DMS153 (cell line): ENCODE results near the gene PAX3.

Experiments used
- DNase-seq: peaks from one replicate; lab custom pipeline; 2025; lab: John Stamatoyannopoulos, UW

Gene PAX3

DNA sequence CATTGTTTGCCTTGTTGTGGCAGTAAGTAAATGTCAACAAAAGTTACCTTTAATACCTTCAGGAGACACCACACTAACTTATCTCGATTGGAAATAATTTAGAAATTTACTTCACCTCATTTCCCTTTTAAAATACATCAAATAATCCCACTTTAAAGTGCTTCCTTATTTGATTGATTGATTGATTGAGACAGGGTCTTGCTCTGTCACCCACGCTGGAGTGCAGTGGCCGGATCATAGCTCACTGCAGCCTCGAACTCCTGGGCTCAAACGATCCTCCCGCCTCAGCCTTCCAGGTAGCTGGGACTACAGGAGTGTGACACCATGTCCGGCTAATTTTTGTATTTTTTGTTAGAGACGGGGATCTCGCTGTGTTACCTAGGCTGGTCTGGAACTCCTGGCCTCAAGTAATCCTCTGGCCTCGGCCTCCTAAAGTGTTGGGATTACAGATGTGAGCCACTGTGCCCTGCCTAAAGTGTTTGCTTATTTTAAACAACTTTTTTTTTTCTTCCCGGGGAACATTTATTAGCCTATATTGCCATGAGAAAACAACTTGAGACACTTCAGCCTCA lies 12.0 kb upstream of the PAX3 start:
- no peak for DNase-seq

DNA sequence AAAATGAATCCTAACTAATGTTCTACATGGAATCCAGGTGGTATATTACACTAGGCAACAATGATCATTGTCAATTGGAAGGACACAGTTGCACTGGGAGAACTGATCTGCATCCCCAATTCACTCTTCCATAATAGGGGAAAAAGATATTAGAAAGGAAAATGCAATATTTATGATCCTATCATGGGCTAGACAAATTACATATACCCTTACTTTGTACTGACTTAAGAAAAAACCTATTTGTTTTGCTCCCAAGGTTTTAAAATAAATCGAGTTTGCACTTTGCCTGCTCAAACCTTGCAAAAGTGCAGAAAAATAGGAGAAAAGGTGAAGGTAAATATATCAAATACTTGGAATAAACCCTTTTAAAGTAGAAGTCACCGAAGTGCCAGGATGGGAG lies 11.0 kb upstream of the PAX3 start:
- no peak for DNase-seq

DNA sequence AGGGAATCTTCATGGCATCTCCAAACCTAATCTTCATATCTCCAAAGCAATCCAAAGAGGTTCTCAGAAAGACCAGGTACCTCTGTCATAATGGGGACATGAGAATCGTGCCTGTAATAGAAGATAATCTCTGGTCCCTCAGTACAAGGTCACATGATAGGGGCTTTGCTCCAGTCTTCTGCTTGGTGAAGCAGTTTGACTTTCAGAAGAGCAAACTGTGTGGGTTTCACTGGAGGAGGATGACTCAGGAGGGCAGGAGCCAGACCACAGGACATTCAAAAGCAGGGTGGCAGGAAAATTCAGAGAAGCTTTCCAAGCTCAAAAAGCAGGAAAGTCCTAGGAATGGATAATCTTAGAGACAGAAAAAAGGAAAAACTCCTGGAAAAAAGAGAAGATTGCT lies 10.6 kb upstream of the PAX3 start:
- DNase-seq, result no peak

DNA sequence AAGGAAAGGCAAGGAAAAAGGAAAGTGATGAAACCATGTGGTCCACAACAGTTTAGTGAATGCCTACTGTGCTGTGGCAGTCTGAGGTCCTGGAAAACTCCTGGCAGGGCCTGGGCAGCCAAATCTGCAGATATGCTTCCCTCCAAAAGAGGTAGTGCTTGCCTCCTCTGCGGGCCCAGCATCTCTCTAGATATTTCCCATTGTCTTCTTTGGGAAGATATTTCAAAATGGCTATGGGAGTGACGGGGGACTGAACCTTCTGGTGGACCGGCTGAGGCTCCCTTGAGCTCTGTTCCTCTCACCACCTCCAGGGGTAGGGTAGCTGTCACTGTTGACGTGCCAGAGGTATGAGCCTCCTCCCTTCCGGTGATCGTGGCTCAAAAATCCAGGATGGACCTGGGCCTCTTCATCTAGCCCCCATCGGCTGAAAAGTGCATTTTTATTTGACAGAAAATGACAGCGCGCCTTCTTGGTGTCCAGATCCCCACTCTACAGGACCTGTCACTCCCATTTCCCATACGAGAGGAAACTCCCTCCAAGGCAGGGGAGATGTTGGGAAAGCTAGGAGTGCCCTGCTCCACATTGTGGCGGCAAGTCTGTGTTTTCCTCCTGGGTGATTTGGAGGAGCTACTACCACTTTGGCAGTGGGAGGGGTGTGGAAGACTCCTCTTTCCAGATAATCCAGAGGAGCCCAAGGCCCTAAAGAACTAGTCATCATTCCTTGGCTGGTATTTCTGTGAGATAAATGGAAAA lies 9.4 kb upstream of the PAX3 start:
- no peak for DNase-seq

DNA sequence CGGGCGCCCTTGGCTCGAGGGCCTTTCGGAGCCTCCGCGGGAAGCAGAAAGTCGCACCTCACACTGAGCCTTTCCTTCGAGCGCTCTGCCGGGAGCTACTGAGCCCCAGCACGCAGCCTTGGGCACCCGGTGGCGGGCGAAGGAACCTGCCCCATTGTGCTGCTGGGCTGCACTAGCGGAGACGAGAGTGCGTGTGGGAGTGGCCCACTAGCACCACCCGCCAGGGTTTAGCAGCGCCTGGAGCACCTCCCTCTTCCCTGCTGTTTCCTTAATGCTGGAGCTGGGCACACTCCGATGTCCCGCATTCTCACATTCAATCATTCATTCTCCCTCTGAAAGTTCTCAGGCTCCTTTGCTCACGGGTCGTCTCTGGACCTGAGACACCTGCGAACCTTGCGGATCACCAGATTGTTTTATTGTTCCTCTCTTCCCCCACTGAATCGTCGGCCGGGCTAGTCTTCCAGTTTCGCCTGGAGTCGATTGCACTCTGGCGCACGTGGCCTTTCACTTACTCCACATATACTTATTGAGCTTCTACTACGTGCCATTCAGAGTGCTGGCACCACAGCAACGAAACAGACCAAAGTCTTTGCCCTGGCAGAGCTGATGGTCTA lies 8.5 kb upstream of the PAX3 start:
- DNase-seq, result peak; percentile 24

DNA sequence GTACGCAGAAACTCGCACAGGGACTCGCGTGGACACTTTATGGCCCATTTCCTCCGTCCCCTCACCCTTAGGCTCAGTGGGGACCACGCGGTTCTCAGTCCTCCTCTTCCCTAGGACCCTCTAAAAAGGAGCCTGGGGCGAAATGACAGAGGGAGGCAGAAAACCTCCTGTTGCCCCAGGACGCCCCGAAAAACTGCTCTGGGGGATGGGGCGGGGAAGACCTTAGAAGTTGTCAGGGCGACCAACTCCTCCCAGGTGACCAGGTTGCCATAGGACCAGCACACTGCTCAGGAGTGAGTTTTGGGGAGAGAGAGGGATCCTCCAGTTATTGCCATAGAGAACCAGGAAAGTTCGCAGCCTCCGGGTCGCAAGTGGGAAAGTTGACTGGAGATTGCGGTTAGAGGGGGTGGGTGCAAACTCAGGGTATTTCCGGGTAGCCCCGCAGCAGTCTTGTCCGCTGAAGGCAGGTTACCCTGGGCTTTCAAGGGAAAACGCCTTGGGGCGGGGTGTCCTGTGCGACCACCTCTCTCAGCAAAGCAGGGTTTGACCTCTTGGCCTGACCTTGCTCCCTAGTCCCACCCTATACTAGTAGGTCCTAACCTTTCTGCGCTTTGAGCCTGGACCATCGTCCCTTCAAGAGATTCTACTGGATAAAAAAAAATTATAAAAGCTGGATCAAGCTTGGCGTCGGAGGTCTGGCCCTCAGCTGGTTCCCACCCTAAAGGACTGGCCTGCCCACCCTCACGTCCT lies 7.8 kb upstream of the PAX3 start:
- DNase-seq, result no peak

DNA sequence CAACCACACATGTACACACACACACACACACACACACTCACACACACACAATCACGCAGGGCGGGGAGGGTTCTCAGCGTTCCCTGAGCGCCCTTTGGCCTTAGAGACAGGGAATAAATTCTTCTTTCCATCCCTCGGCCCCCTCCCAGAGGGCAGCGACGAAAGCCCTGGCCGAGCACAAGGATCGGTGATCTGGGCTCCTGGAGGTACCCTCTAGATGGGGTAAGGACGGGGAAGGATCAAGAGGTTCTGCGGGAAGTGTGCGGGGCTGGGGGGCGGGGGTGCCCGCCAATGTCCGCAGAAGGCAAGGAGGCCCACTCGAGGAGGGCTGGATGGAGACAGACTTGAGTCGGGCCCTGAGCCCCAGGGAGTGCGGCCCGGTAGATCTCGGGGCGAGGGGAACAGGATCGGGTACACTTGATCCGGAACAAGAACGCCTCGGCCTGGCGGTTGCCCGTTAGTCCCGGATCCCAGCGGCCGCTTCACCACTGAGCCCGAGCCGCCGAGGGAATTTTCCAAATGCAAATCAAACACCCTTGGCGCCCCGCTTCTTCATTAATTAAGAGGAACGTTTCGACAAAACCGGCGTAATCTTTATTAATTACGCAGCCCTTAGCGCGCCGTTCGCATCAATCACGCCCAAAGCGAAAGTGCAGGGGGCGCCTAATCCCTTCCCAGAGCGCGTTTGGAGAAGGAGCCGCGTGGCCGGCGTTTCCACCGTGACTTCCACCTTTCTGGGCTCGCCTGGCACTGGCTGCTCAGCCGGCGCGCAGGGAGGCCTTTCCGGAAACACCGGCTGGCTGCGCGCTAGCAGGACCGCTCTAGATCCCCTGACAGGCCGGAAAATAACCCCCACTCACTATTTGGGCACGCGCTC lies 7.0 kb upstream of the PAX3 start:
- DNase-seq, result no peak

DNA sequence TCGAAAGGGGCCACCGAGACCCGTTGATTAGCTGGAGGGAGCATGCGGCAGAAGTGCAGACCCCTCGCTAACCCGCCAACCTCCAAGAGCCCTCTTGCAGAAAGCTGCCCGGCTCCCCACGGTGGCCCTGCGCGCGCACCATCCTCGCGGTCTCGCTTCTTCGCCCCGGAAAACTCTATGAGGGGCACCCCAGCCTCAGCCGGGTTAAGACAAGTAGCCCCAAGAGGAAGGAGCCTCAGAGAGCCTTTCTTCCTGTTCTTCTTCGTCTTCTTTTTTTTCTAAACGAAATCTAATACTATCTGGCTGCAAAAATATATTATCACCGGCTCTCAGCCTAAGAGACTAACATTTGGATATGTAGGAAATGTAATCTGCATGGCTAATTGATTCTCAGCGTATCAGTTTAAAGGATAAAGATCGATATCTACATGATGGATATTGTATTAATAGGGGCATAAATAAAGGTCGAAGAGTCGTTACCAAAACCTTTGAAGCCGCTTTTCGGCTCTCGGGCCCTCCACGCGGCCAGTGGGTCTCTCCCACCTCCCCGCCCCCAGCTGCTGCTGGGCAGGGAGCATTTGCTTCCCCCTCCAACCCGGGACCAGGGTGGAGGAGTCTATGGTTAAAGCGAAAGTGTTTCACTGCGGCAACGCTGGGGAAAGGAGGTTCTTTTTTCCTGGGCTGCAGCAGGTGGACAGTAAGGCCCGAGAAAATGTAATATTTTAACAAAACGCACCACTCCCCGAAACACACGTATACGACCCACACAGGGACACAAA lies 6.1 kb upstream of the PAX3 start:
- DNase-seq, result no peak

DNA sequence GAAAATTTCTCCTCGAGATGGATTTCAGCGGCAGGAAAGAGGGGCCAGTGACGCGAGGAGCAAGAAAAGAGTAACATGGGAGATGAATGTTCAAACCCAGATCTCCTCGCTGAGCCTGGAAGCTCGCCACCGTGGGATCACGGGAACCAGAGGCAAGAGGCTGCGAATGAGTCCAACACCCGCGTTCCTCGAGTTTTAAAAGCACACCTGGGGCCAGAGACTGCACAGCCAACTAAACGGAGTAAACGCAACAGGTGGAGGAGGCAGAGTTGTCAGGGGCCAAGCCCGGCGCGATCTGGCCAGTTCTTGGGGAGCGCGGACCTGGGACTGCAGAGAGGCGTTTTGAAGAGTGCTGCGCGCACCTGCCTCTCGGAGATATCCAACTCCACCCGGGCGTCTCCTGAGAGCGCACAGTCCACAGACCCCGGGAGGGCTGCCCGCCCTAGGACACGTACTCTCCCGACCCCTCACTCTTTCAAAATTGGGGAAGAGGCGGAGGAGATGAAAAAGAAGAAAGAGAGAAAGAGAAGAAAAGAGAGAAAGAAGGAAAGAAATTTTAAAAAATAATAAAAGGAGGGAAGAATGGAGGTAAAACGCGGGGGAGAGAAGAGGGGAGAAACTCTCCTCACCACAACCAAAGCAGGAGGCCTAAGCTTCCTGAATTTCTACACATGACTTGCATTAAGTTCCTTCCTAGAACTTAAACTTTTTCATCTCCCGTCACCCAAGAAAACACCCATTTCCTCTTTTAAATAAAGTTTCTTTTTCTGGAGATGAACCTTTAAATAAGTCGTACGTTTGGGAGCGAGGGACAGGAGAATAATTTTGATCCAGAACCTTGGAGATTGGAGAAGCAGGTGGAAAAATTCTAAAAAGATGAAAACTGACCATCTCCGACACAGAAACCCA lies 5.3 kb upstream of the PAX3 start:
- DNase-seq, result no peak

DNA sequence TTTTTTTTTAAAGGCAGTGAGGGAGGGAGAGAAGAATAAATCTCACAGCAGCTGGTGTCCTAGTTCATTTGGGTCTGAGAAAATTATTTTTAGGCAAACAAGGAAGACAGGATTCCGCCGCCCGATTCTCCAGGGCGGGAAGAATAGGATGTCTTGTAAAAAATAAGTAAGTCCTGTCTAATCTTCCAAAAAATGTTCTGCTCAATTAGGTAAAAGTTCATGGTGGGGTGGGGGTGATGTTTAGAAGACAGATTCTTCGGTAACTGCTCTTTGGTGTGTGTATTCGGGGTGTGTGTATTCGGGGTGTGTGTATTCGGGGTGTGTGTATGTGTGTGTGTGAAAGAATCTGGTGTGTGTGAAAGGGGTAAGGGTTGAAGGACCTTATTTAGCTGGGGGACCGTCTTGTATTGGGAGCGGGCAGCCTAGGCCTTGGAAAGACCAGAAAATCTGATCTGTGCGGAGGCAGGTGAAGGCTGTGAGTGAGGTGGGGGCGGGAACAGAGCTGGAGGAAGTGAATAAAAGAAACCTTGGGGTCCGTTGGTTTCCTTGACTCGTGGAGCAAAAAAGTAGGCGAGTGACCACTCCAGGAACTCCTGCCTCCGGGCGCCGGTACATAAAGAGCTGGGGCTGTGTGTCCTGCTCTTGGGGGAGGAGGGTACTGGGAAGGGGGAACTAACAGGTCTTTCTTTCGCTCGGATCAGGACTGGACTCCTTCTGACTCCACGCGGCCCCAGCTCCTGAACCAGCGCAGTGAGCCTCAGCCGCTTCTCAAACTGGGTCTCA lies 4.4 kb upstream of the PAX3 start:
- DNase-seq, result no peak

DNA sequence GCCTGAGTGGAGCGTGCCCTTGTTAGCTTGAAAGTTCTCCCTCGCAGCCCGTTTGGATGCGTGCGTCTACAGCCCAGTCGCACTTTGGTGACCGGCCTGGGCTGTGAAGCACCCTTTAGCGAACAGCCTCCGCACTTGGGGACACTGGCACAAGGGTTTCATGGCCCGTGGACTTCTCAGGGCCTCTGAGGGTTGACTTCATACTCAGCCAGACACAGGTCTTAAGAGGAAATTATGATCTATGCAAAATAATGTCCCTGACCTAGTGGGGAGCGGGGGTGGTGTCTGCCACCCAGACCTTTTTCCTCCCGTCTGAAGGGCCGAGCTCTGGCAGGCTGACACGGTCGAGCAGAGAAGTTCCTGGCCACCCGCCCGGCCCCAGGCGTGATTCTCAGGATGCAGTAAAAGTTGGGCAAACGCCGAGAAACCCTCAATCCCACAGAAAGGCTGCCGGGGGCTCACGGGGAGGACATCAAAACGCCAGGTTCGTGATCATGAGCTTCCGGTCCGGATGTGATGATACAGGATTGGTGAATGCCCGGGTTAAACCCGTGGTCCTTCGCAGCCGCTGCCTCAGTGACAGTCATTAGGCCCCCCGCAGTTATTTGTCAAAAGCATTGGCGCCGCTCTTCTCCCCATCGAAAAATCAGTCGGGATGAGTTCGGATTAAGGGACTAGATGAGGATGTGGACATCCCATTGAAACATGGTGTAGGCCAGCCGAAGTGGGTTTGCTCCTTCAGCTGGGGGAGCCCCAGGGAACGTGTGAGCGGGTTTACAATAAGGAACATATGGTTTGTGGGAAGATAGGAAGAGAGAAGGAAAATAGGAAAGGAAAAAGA lies 3.6 kb upstream of the PAX3 start:
- no peak for DNase-seq

DNA sequence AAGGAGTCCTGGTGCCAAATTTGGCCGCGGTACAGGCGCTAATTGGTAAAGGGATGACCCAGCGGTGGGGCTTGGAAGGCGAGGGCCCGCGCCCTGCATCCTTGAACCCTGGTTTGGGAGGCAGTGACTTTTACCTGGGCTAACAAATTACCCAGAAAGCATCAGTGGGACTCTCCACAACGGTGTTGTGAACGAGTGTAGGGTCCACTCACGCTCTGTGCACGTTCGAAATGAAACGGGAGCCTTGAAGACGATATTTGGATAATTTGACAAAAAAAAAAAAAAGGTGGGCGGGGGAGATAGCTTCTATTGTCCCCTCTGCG lies 3.0 kb upstream of the PAX3 start:
- DNase-seq, result no peak

DNA sequence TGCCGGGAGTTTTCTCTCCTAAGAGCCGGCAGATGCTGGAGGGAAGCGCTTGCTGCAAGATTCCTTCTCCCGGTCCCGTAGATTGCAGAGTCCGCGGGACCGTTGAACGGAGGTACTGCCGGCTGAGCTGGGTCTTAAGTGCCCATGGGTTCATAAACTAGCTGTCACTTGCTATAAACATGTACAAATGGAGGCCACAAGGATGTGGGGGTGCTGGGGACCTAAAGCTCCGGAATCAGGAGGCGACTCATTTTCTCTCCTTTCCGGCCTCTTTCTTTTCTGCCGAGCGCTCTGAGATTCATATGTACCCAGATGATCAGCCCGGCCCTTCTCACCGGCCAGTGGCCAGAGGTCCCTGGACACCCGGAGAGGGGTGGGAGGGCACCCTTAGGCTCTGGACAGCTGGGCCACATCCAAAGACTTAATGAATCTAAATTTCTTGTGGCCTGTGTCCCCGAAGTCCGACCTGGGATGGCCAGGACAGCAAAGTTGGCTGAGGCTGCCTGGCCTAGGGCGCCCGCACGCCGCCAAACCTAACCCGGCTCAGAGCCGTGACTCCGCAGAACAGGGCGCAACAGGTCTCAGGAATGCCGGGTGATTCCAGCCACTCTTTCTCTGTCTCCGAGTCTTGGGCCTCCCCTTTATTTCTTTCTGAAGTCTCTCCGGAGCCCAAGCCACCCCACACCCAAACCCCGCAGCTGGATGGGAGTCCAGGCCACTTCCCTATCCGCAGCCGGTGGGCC lies 2.4 kb upstream of the PAX3 start:
- no peak for DNase-seq

DNA sequence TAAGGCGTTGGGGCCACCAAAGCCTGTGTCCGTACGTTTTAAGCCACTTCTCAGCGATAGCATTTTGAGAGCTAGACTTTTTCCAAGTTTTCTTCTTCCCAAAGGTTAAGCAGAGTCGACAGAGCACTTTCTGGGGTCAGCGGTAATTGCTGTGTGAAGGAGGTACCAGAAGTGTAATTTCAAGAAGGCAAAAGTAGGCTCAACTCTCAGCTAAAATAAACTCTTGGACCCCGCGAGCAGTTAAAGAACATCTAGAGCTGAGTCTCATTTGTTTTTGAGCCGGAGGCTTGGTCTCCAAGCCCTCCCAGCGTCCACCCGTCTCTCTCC lies 1.9 kb upstream of the PAX3 start:
- DNase-seq, result no peak

DNA sequence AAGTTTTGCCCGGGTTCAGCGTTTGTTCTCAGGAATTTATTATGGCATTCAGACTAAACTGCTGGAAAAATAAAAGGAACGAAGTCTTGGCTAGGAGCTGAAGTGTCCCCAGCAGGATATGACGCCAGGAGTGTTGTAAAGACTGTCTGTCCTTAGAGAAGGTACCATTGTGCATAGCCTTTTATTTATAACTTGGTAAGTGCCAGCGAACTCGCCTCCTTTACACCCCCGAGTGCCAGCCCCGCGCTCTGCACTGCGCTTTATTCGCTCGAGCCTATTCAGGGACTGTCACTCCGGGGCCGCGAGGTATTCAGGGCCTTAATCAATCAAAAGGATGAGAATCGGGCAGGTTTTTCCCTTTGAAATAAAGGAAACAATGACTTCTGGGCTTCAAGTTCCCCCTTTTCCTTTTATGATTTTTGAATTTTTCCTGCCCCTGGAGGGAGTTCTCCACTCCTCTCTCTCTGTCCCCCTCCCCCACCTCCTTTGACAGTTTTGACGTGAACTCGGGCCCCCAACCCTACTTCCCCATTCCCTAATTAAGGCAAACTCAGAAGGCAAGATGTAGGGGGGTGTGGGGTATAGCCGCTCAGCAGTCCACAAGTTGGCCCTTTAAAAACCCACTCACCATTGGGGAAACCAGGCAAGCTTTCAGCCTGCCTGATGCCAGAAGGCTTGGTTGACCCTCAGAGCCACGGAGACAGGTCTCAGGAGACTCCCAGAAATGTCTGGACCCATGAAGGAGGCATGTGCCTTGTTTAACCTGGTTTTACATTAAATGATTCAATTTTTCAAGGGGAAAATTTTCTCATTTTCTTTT lies 1.3 kb upstream of the PAX3 start:
- DNase-seq, result no peak

DNA sequence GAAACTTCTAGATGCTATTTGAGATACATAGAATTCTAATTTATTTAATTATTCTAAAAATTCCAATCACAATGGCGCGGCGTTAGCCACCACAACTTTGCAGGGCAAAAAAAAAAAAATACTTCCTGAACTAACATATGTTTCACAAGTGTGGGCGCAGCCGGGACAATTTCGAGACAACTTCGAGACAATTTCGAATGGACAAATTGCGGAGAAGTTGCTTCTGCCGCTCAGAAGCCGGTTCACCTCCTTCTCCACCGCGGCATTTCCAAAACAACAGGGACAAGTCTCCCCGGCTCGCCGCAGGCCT lies 842 bp downstream of the PAX3 start:
- DNase-seq, result no peak

DNA sequence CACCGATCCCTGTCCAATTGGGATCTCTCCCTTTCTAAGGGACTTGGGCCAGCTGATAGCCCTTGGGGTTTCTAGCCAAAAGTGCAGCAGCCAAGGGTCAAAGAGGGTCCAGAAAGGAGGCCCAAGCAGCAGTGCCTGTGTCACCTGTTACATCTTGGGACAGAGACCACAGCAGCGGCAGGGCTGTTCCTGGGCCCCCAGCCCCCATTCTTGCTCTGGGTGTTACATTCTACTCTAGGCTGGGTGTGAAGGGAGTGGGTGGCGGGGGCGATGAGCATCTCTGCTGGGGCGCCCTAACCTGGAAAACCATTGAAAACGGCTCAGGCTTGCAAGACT lies 1.2 kb downstream of the PAX3 start:
- no peak for DNase-seq
